Vagina (tissue), 2 donors: ENCODE data around the gene TBC1D22A. TPM values are rescaled to one million over a fixed set of nuclear protein-coding genes. Genes with fewer than 3 reads are reported as not detected.

Experiments used
- DNase-seq, 2 donors: peaks; one replicate each; pipeline ENCODE4 v3.0.0-alpha.2; 2017; ENCODE audit errors: extremely low spot score in 2 of 2
- H3K27ac ChIP-seq: fragments of 200-600 bp; sonication (generic); one replicate; pipeline ENCODE4 v1.5.1; 2019
- H3K27me3 ChIP-seq: fragments of 200-600 bp; sonication (generic); one replicate; pipeline ENCODE4 v1.5.1; 2019
- H3K36me3 ChIP-seq, 2 donors: fragments of 200-600 bp; sonication (generic); one replicate each; pipeline ENCODE4 v1.5.1; 2017 to 2019
- H3K4me1 ChIP-seq: fragments of 200-600 bp; sonication (generic); one replicate; pipeline ENCODE4 v1.5.1; 2019
- H3K4me3 ChIP-seq, 2 donors: fragments of 200-600 bp; sonication (generic); 1 replicate in 1 of 2; 2 replicates in 1 of 2; pipeline ENCODE4 v1.5.1; 2016 to 2019
- H3K9me3 ChIP-seq: fragments of 200-600 bp; sonication (generic); one replicate; pipeline ENCODE4 v1.5.1; 2019
- POLR2A ChIP-seq, 2 donors: fragments of 450-650 bp; IDR thresholded peaks; one replicate each; pipeline ENCODE4 v1.6.1; 2017; ENCODE audit warnings: antibody characterized with exemption in 2 of 2, mild to moderate bottlenecking in 2 of 2, moderate library complexity in 2 of 2
- POLR2AphosphoS5 ChIP-seq, 2 donors: sonication (generic); formaldehyde crosslinking; IDR thresholded peaks; one replicate each; pipeline ENCODE4 v1.9.0; 2017; ENCODE audit warnings: antibody characterized with exemption in 2 of 2, mild to moderate bottlenecking in 2 of 2, low read depth in 1 of 2; ENCODE audit not compliant: insufficient read depth in 1 of 2
- intact Hi-C: fragments of 100-400 bp; cut with DNase I; formaldehyde crosslinking; loops from one replicate; pipeline ENCODE4 v1.15.1; 2023
- total RNA-seq: library from RNA; depleted of rRNA; stranded (reverse); fragments of >200 nt; gene quantifications from one replicate; pipeline ENCODE4 v1.2.3, GENCODE V29; 2016
- TF ChIP-seq, protein P1 (sequence below), 3 experiments: fragments of 450-650 bp in 2 of 3; fragments of 200-600 bp in 1 of 3; sonication (generic) in 1 of 3; IDR thresholded peaks; one replicate each; pipeline ENCODE4 v1.5.1; 2017 to 2019; ENCODE audit warnings: antibody characterized with exemption in 3 of 3, mild to moderate bottlenecking in 2 of 3, moderate library complexity in 2 of 3

Gene TBC1D22A
- total RNA-seq, 1 donor from 2014 or later: 38.3 TPM

DNA sequence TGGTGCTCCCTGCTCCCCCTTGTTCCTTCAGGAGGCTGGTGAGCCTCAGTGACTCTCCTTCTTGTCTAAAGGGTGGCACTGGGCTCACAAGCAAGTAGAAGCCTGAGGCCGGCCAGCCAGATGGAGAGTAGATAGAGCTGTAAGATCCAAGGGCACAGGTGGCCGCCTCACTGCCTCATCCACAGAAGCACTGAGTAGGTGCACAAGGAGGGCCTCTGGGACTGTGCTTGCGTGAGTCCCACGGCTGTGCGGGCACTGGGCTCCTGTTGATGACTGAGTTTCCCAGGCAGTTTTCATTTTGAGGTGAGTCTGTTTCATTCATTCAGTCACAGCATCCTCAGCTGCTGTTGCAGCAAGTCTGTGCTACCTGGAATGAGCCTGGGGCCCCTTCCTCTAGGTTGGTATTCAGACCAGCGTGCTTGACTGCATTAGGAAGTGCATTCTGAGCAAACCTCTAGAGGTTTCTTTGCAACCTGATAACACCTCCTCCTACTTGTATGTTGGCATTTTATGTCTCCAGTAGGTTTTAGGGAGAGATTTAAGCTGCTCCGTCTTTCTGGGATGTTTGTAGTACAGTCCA lies 184.0 kb downstream of the TBC1D22A start:
- no peaks in the 10 kb centered on the region for H3K27me3 ChIP-seq
- intact Hi-C loops: no loop called here
- no peaks in the 10 kb centered on the region for H3K36me3 ChIP-seq
- H3K4me1 ChIP-seq: no peaks in the 10 kb centered on the region
- no peak overlapping the region for H3K4me3 ChIP-seq
- peak; percentile 43 to 77 for DNase-seq
- no peak for TF ChIP-seq POLR2A (IDR thresholded peaks at IDR 0.05)
- no peak for TF ChIP-seq POLR2AphosphoS5 (IDR thresholded peaks at IDR 0.05; ENCODE audit: insufficient read depth in 1 of 2, low read depth in 1 of 2)
- TF ChIP-seq, protein P1, sequence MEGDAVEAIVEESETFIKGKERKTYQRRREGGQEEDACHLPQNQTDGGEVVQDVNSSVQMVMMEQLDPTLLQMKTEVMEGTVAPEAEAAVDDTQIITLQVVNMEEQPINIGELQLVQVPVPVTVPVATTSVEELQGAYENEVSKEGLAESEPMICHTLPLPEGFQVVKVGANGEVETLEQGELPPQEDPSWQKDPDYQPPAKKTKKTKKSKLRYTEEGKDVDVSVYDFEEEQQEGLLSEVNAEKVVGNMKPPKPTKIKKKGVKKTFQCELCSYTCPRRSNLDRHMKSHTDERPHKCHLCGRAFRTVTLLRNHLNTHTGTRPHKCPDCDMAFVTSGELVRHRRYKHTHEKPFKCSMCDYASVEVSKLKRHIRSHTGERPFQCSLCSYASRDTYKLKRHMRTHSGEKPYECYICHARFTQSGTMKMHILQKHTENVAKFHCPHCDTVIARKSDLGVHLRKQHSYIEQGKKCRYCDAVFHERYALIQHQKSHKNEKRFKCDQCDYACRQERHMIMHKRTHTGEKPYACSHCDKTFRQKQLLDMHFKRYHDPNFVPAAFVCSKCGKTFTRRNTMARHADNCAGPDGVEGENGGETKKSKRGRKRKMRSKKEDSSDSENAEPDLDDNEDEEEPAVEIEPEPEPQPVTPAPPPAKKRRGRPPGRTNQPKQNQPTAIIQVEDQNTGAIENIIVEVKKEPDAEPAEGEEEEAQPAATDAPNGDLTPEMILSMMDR (IDR thresholded peaks at IDR 0.05): no peak
- H3K27ac ChIP-seq: no peak overlapping the region
- H3K9me3 ChIP-seq: no peaks in the 10 kb centered on the region

DNA sequence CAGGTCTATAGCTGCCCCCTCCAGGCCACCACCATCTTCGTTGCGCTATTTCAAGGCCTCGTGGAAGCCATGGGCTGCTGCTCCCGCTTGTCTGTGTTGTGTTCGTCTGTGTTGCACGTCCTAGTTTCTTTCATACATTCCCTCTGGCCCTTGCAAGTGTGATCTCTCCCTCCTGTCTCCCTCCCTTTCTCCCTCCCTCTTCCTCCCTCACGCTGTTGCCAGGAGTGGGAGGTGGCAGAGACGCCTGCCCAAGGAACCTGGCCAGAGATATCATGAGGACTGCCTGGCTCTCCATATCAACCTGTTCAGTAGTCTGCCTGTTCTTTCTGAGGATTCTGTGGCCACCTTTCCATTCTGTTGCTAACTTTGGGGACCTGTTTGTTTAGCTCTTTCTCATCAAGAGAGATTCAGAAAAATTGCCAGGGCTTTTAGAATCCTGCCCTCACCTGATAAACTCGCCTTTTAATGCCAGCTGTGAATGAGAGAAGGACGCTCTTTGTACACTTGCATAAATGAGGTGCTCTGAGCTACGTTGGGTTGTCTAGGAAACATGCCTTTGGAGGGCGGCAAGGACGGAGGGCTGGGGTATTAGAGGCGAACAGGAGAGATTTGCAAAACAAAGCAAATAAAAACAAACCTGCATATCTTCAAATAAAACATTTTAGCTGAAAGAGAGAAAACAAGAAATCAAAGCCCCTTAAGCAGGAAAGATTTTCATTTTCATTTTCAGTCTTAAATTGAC lies 185.2 kb downstream of the TBC1D22A start:
- Histone ChIP-seq H3K4me1 (no peaks in the 10 kb centered on the region), H3K27ac (no peak overlapping the region), H3K9me3 (no peaks in the 10 kb centered on the region), H3K4me3 (no peak overlapping the region), H3K36me3 (no peaks in the 10 kb centered on the region), H3K27me3 (no peaks in the 10 kb centered on the region)
- intact Hi-C loops: no loop called here
- TF ChIP-seq POLR2AphosphoS5 (IDR thresholded peaks at IDR 0.05; ENCODE audit: insufficient read depth in 1 of 2, low read depth in 1 of 2): no peak
- TF ChIP-seq POLR2A (IDR thresholded peaks at IDR 0.05): no peak
- TF ChIP-seq, protein P1 (IDR thresholded peaks at IDR 0.05): no peak
- peak; percentile 67 to 77 for DNase-seq

DNA sequence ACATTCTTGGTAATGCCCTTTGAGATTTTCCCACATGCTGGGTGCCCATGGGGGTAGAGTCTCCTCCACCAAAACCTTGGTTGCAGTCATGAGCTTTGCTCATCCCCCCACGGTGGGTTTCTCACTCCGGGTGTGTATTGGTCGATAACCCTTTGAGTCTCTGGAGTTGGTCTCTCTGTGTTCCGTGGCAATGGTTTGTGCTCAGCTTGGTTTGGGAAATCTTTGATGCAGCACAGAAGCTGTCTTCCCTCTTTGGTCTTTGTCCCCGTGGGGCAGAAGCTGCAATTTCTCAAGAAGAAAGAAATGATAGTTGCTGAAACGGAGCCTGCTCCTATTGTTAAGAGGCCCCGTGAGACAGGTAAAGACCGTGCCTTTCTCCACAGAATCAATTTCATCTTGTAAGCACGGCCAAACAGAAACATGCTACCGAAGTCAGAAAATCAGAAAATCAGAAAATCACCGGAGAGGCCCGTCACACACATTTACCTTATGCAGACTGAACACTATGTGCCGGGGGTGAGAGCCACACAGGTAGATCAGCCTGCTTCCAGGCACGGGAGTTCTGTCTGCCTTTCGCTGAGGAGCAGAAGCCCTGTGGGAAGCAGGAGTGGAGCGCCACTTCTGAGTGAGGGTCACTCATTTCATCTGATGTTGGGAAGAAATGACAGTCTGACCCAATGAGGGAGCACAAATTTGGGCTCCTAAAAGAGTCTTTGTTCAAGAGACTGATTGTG lies 186.1 kb downstream of the TBC1D22A start:
- no peak overlapping the region for H3K4me3 ChIP-seq
- peak; percentile 79 to 86 for DNase-seq
- no peaks in the 10 kb centered on the region for H3K4me1 ChIP-seq
- intact Hi-C loops: no loop called here
- no peak overlapping the region for H3K27ac ChIP-seq
- TF ChIP-seq, protein P1 (IDR thresholded peaks at IDR 0.05): no peak
- no peak for TF ChIP-seq POLR2A (IDR thresholded peaks at IDR 0.05)
- no peak for TF ChIP-seq POLR2AphosphoS5 (IDR thresholded peaks at IDR 0.05; ENCODE audit: insufficient read depth in 1 of 2, low read depth in 1 of 2)
- no peaks in the 10 kb centered on the region for H3K27me3 ChIP-seq
- no peaks in the 10 kb centered on the region for H3K36me3 ChIP-seq
- no peaks in the 10 kb centered on the region for H3K9me3 ChIP-seq

DNA sequence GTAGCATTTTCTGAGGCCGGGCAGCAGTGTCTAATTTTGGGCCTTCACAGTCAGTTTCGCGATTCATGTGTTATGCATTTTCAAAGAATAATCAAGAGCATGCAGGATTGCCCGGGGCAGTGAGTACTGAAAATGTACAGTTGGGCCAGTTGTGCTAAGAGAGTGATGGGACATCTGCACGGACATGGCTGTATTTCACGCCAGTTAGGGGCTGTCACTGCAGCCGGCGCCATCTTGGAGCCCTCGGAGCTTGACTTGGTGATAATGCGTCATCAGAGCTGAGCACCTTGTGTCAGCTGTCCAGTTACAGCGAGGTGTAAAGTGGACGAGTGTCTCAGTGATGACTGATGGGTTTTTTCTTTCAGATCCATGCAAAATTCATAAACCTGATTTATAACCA lies 188.9 kb downstream of the TBC1D22A start:
- Histone ChIP-seq H3K9me3 (no peaks in the 10 kb centered on the region), H3K36me3 (no peaks in the 10 kb centered on the region), H3K27ac (no peak overlapping the region), H3K4me1 (no peaks in the 10 kb centered on the region), H3K4me3 (no peak overlapping the region), H3K27me3 (no peaks in the 10 kb centered on the region)
- no peak for TF ChIP-seq POLR2A (IDR thresholded peaks at IDR 0.05)
- no peak for TF ChIP-seq POLR2AphosphoS5 (IDR thresholded peaks at IDR 0.05; ENCODE audit: insufficient read depth in 1 of 2, low read depth in 1 of 2)
- TF ChIP-seq, protein P1 (IDR thresholded peaks at IDR 0.05): no peak
- DNase-seq: peak in 1 of 2 donors; percentile 55
- intact Hi-C loops: no loop called here
